Astrocyte (in vitro differentiated cells and primary cell): ENCODE data around the gene NDST4. TPM values are rescaled to one million over a fixed set of nuclear protein-coding genes. Genes with fewer than 3 reads are reported as not detected.

Experiments
- DNase-seq: peaks from one replicate; pipeline ENCODE4 v3.0.0-alpha.2; 2010; ENCODE audit warnings: low read depth
- FAIRE-seq: peaks from 2 replicates; lab custom pipeline; 2011; peaks lifted over from hg19 to GRCh38; lab: Jason Lieb, UNC
- H2AFZ ChIP-seq: 2 replicates; pipeline ENCODE4 v1.6.0; 2012; ENCODE audit warnings: low read depth, low read length, inconsistent platforms
- H3K27ac ChIP-seq: 2 replicates; pipeline ENCODE4 v1.5.1; 2011; ENCODE audit warnings: low read depth, low read length, inconsistent platforms
- H3K27me3 ChIP-seq: 2 replicates; pipeline ENCODE4 v1.6.0; 2011; ENCODE audit warnings: low read length, inconsistent platforms; ENCODE audit not compliant: insufficient read depth
- H3K36me3 ChIP-seq: 2 replicates; pipeline ENCODE4 v1.5.1; 2011; ENCODE audit warnings: low read length, inconsistent platforms; ENCODE audit not compliant: insufficient read depth
- H3K4me1 ChIP-seq: 2 replicates; pipeline ENCODE4 v1.5.1; 2011; ENCODE audit warnings: low read length, inconsistent platforms; ENCODE audit not compliant: insufficient read depth
- H3K4me2 ChIP-seq: 2 replicates; pipeline ENCODE4 v1.6.0; 2012; ENCODE audit warnings: low read length, inconsistent platforms
- H3K4me3 ChIP-seq: 2 replicates; pipeline ENCODE4 v1.5.1; 2011; ENCODE audit warnings: low read depth, mild to moderate bottlenecking, low read length, inconsistent platforms; ENCODE audit not compliant: insufficient read depth
- H3K79me2 ChIP-seq: 2 replicates; pipeline ENCODE4 v1.6.0; 2012; ENCODE audit warnings: mild to moderate bottlenecking, low read length, inconsistent platforms; ENCODE audit not compliant: insufficient read depth
- H3K9ac ChIP-seq: 2 replicates; pipeline ENCODE4 v1.6.0; 2012; ENCODE audit warnings: mild to moderate bottlenecking, low read length, inconsistent platforms
- H3K9me3 ChIP-seq: 2 replicates; pipeline ENCODE4 v1.5.1; 2012; ENCODE audit warnings: low read depth, mild to moderate bottlenecking, low read length, inconsistent platforms; ENCODE audit not compliant: insufficient read depth
- H4K20me1 ChIP-seq: 2 replicates; pipeline ENCODE4 v1.6.0; 2012; ENCODE audit warnings: low read length, inconsistent platforms; ENCODE audit not compliant: insufficient read depth
- H3K27ac Mint-ChIP-seq: one replicate; pipeline ENCODE4 v1.8.0; 2021; ENCODE audit warnings: mild to moderate bottlenecking, mixed read lengths; ENCODE audit not compliant: unreplicated experiment
- H3K27me3 Mint-ChIP-seq: one replicate; pipeline ENCODE4 v1.8.0; 2021; ENCODE audit warnings: low read depth, mixed read lengths; ENCODE audit not compliant: unreplicated experiment
- H3K36me3 Mint-ChIP-seq: one replicate; pipeline ENCODE4 v1.8.0; 2021; ENCODE audit warnings: low read depth, mixed read lengths; ENCODE audit not compliant: unreplicated experiment
- H3K4me1 Mint-ChIP-seq: one replicate; pipeline ENCODE4 v1.8.0; 2021; ENCODE audit warnings: low read depth, mixed read lengths; ENCODE audit not compliant: unreplicated experiment
- H3K4me3 Mint-ChIP-seq: one replicate; pipeline ENCODE4 v1.8.0; 2021; ENCODE audit warnings: mild to moderate bottlenecking, moderate library complexity, mixed read lengths; ENCODE audit not compliant: unreplicated experiment
- H3K9me3 Mint-ChIP-seq: one replicate; pipeline ENCODE4 v1.8.0; 2021; ENCODE audit warnings: mild to moderate bottlenecking, mixed read lengths; ENCODE audit not compliant: unreplicated experiment
- EZH2 ChIP-seq: IDR thresholded peaks from 2 replicates; pipeline ENCODE4 v1.6.1; 2012; ENCODE audit warnings: mild to moderate bottlenecking, low read length, inconsistent platforms; ENCODE audit not compliant: insufficient read depth
- total RNA-seq: library from RNA; stranded (reverse); gene quantifications from 2 replicates; pipeline ENCODE4 v1.2.1, GENCODE V29; 2021
- TF ChIP-seq, protein P1 (sequence below): IDR thresholded peaks from 2 replicates; pipeline ENCODE4 v1.5.1; 2011; ENCODE audit warnings: low read depth, mild to moderate bottlenecking, inconsistent platforms, low read length, moderate library complexity; ENCODE audit not compliant: insufficient read depth

The NDST4 gene
- total RNA-seq, 1 donor from 2014 or later, result not detected

GRCh38 chr4:114857831-114858230 is 255.6 kb downstream of the NDST4 start:
- DNase-seq (no peak), FAIRE-seq (no peak)
- TF ChIP-seq, protein P1, sequence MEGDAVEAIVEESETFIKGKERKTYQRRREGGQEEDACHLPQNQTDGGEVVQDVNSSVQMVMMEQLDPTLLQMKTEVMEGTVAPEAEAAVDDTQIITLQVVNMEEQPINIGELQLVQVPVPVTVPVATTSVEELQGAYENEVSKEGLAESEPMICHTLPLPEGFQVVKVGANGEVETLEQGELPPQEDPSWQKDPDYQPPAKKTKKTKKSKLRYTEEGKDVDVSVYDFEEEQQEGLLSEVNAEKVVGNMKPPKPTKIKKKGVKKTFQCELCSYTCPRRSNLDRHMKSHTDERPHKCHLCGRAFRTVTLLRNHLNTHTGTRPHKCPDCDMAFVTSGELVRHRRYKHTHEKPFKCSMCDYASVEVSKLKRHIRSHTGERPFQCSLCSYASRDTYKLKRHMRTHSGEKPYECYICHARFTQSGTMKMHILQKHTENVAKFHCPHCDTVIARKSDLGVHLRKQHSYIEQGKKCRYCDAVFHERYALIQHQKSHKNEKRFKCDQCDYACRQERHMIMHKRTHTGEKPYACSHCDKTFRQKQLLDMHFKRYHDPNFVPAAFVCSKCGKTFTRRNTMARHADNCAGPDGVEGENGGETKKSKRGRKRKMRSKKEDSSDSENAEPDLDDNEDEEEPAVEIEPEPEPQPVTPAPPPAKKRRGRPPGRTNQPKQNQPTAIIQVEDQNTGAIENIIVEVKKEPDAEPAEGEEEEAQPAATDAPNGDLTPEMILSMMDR, result no peak
- no peak for TF ChIP-seq EZH2
- H3K27ac ChIP-seq, result no peak overlapping the region
- Mint-ChIP-seq H3K4me3 (no peak overlapping the region), H3K36me3 (no peaks in the 10 kb centered on the region), H3K27ac (no peak overlapping the region), H3K27me3 (no peaks in the 10 kb centered on the region), H3K9me3 (peaks cover 3% of the 10 kb centered on the region), H3K4me1 (no peaks in the 10 kb centered on the region)
- H3K9ac ChIP-seq, result no peak overlapping the region
- no peaks in the 10 kb centered on the region for H3K79me2 ChIP-seq
- no peaks in the 10 kb centered on the region for H3K27me3 ChIP-seq
- H3K9me3 ChIP-seq, result no peaks in the 10 kb centered on the region
- no peak overlapping the region for H3K4me3 ChIP-seq
- H3K4me1 ChIP-seq, result no peaks in the 10 kb centered on the region
- no peaks in the 10 kb centered on the region for H4K20me1 ChIP-seq
- H2AFZ ChIP-seq, result no peak overlapping the region
- no peaks in the 10 kb centered on the region for H3K36me3 ChIP-seq
- H3K4me2 ChIP-seq, result no peak overlapping the region

- no peak overlapping the region for H3K27ac ChIP-seq
- Mint-ChIP-seq H3K4me3 (no peak overlapping the region), H3K27me3 (no peaks in the 10 kb centered on the region), H3K4me1 (no peaks in the 10 kb centered on the region), H3K9me3 (no peaks in the 10 kb centered on the region), H3K27ac (no peak overlapping the region), H3K36me3 (no peaks in the 10 kb centered on the region)
- H3K79me2 ChIP-seq, result no peaks in the 10 kb centered on the region
- H4K20me1 ChIP-seq, result no peaks in the 10 kb centered on the region
- no peak overlapping the region for H3K4me3 ChIP-seq
- FAIRE-seq (no peak), DNase-seq (no peak)
- no peak overlapping the region for H2AFZ ChIP-seq
- no peaks in the 10 kb centered on the region for H3K27me3 ChIP-seq
- no peak overlapping the region for H3K4me2 ChIP-seq
- TF ChIP-seq, protein P1, result no peak
- TF ChIP-seq EZH2, result no peak
- H3K36me3 ChIP-seq, result no peaks in the 10 kb centered on the region
- no peak overlapping the region for H3K9ac ChIP-seq
- H3K9me3 ChIP-seq, result no peaks in the 10 kb centered on the region
- no peaks in the 10 kb centered on the region for H3K4me1 ChIP-seq
Observed at GRCh38 chr4:114839986-114840385, 273.4 kb downstream of the NDST4 start.

GRCh38 chr4:114830628-114831027 is 282.8 kb downstream of the NDST4 start:
- H3K27me3 Mint-ChIP-seq, result no peaks in the 10 kb centered on the region

More at GRCh38 chr4:114830628-114831027, 282.8 kb downstream of the NDST4 start:
- Mint-ChIP-seq H3K27ac (no peak overlapping the region), H3K9me3 (no peaks in the 10 kb centered on the region), H3K4me1 (no peaks in the 10 kb centered on the region), H3K4me3 (no peak overlapping the region), H3K36me3 (no peaks in the 10 kb centered on the region)
- no peak overlapping the region for H3K4me2 ChIP-seq
- H3K79me2 ChIP-seq, result no peaks in the 10 kb centered on the region
- no peaks in the 10 kb centered on the region for H4K20me1 ChIP-seq
- FAIRE-seq (no peak), DNase-seq (no peak)
- H3K36me3 ChIP-seq, result no peaks in the 10 kb centered on the region
- no peak overlapping the region for H3K4me3 ChIP-seq
- H3K4me1 ChIP-seq, result no peaks in the 10 kb centered on the region
- H3K27ac ChIP-seq, result no peak overlapping the region
- H2AFZ ChIP-seq, result no peak overlapping the region
- no peaks in the 10 kb centered on the region for H3K9me3 ChIP-seq
- H3K9ac ChIP-seq, result no peak overlapping the region
- TF ChIP-seq, protein P1, result no peak
- no peak for TF ChIP-seq EZH2
- H3K27me3 ChIP-seq, result no peaks in the 10 kb centered on the region
